8988T (cell line): Measurements from ENCODE around the gene NFKB1.
"Not testable (repeated sequence)": the region's sequence is repeated elsewhere in the genome, so short reads cannot be mapped to it uniquely, and the experiment has no call there.

Source experiments
- DNase-seq: peaks from one replicate; pipeline ENCODE4 v3.0.0; 2011

The NFKB1 gene

DNA sequence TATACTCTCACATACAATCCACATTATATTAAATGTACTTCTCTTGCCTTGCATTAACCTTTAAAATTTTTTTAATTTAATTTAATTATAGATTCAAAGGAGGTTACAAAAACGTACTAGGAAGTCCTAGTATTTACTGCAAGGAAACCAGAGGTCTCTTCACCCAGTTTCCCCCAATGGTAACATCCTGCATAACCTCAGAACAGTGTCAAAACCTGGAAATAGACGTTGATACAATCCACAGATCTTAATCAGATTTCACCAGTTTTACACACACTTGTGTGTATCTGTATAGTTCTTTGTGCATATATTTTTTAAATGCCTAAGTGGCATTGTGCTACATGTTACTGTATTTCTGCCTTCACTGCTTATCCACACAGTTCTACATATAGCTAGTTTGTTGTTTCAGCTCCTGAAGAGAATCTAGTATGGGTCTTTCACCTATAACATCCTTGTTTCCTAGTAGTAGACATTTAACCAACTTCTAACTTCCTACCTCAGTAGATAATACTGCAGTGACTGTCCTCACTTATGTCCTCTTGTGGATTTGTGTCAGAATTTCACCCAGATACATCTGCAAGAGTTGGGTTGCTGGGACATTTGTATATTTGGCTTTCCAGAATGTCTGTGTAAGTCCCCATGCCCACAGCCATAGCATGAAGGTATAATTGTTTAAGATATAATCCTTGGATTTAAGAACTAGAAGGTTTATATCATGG, 103.2 kb downstream of the NFKB1 start:
- DNase-seq, result no peak

DNA sequence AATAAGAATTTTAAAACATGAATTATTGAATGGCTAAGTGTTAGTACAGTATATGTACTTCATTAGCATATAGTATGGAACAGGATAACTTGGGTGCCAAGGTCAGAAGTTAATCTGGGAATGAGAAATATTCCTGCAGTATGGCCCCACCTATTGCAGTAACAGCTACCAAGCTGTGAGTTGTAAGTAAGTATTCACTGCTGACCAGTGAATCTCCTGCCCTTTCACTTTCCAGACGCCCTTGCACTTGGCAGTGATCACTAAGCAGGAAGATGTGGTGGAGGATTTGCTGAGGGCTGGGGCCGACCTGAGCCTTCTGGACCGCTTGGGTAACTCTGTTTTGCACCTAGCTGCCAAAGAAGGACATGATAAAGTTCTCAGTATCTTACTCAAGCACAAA, 105.1 kb downstream of the NFKB1 start:
- DNase-seq, result no peak

- no peak for DNase-seq
Observed at GRCh38 chr4:102606846-102607450, 105.8 kb downstream of the NFKB1 start.

- DNase-seq, result no peak
Observed at GRCh38 chr4:102608190-102608589, 107.0 kb downstream of the NFKB1 start.

- no peak for DNase-seq
Observed at GRCh38 chr4:102610007-102610406, 108.8 kb downstream of the NFKB1 start.

- DNase-seq, result no peak
Observed at GRCh38 chr4:102610476-102610875, 109.3 kb downstream of the NFKB1 start.

DNA sequence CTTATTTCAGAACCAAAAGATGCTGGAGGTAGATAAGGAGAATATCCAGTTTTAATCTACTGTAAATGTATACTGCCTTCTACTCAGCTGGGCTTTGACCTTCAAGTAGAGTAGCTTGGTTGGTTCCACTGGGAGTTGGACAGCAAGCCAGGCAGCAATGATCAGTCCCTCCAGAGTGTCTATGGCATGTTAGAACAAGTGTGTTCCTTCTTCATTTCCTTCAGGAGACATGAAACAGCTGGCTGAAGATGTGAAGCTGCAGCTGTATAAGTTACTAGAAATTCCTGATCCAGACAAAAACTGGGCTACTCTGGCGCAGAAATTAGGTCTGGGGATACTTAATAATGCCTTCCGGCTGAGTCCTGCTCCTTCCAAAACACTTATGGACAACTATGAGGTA, 111.1 kb downstream of the NFKB1 start:
- DNase-seq, result no peak

- no peak for DNase-seq
Observed at GRCh38 chr4:102612824-102613366, 111.7 kb downstream of the NFKB1 start.

GRCh38 chr4:102614801-102615200, 113.6 kb downstream of the NFKB1 start:
- no peak for DNase-seq

DNA sequence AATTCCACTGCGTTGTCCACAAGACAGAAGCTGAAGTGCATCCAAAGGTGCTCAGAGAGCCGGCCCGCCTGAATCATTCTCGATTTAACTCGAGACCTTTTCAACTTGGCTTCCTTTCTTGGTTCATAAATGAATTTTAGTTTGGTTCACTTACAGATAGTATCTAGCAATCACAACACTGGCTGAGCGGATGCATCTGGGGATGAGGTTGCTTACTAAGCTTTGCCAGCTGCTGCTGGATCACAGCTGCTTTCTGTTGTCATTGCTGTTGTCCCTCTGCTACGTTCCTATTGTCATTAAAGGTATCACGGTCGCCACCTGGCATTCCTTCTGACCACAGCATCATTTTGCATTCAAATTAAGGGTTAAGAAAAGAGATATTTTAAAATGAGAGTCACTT, 115.5 kb downstream of the NFKB1 start:
- DNase-seq, result no peak

DNA sequence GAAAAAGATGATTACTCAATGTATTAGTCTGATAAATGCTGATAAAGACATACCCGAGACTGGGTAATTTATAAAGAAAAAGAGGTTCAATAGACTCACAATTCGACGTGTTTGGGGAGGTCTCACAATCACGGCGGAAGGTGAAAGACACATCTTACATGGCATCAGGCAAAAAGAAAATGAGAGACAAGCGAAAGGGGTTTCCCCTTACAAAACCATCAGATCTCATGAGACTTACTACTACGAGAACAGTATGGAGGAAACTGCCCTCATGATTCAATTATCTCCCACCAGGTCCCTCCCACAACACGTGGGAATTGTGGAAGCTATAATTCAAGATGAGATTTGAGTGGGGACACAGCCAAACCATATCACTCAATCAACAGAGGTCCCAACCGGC, 117.9 kb downstream of the NFKB1 start:
- not testable (repeated sequence) for DNase-seq

- not testable (repeated sequence) for DNase-seq
Observed at GRCh38 chr4:102619776-102620631, 118.8 kb downstream of the NFKB1 start.

DNA sequence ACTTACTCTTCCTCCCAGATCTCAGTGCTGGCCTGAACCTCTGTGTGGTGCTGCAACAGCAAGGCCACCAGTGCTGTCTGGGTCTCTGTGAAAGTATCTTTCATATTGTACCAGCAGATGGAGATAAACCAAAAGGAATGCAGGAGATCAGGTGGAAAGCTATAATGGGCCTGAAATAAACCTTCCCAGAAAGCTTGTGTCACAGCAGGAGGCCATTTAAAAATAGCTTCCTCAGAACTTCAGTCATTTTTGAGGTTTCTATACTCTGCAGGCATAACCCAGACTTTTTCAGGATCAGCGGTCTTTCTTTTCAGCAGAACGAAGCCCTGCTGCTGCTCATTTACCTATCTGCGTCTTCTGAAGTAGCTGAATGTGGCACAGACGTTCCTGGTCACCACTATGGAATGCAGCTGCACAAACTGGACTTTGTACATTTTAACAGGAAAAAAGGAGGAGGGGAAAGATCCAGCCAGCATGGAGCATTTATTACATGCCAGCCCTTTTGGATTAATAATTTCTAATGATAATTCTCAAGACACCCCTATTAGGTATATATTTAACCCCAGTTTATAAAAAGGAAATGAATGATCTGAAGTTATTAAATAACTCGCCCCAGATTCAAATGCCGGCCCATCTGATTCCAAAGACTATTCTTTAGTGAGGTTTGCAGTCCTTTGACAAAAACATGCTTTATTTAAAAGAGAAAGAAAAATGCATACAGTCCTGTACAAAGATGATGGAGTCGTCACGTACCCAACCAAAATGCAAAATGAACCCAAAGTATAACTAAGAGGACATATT, 119.7 kb downstream of the NFKB1 start:
- peak; percentile 29 for DNase-seq

DNA sequence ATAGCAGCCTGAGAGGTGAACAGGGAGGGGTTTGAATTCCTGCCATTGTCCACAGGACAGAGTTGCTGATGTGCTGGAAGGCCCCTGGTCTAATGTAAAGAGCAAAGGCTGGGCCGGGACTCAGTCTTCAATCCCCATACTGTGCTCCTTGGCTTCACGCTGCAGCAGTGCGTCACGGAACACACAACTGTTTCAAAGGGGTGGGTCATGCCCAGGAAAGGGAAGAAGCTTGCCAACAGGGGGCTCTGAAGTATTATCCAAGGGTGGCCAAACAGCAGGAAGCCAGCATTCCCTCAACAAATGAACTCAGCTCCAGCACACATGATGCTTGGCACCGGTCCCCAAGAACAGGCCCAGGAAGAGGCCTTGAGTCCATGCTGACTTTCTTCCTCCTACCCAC, 122.5 kb downstream of the NFKB1 start:
- peak; percentile 22 for DNase-seq

DNA sequence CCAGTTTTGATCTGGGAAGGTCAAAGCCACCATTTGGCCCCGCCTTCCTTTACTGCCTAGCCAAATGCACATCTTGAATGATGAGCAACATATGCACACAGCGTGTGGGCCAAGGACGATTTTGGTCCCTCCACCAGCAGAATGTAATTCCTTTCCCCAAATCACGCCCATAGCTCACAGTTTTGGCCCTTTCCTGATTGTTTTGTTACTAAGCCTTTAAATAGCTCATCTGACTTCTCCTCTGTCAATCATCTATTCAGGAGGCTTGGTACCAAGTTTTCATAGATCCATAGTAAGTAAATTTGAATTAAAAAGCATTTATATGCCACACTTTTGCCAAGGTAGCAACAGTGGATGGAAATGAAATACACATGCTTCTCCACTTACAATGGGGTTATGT, 123.3 kb downstream of the NFKB1 start:
- no peak for DNase-seq

DNA sequence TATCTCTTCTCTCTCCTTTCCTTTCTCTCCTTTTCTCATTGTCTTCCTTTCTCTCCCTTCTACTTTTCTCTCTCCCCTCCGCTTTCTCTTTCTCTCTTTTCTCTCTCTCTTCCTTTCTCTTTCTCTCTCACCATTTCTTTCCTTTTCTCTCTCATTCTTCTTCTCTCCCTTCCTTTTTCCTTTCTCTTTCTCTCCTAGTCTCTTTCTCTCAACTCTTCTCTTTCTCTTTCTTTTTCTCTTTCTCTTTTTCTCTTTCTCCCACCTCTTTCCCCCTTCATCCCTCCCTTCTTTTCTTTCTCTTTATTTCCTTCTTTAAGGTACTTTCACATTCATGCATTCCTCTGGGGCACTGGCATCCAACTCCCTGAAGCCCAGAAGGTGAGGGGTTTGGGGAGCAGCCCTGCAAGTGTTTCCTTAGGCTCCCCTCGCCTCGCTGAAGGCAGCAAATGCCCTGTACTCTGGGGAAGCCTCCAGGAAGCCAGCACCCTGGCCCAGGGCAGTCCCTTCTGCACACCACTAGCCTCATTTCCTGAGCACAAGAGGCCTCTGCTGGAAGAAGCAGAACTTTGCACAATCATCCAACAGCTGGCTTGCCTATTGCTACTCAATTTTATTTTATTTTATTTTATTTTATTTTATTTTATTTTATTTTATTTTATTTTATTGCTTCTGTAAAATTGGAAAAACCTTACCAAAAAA, 124.2 kb downstream of the NFKB1 start:
- peak; percentile 25 for DNase-seq

GRCh38 chr4:102627831-102628523, 126.8 kb downstream of the NFKB1 start:
- DNase-seq, result no peak

- no peak for DNase-seq
Observed at GRCh38 chr4:102629673-102630072, 128.5 kb downstream of the NFKB1 start.

DNA sequence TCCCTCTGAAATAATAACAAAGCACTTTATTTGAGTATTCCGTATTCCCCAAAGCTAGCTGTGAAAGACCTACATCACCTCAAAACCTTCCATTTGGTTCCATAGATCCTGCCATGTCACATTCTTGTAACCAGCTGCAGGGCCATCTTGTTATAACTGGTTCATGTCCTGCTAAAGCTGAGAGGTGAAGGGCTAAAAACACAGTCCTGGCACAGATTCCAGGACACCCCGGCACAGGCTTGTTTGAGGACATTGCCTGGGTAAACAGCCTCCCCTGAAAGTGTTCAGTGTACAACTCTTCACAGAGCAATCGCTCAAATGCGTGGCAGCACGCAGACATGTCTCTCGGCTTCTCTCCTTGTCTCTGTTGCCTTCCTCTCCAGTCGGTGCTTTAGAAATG, 130.5 kb downstream of the NFKB1 start:
- DNase-seq, result no peak

DNA sequence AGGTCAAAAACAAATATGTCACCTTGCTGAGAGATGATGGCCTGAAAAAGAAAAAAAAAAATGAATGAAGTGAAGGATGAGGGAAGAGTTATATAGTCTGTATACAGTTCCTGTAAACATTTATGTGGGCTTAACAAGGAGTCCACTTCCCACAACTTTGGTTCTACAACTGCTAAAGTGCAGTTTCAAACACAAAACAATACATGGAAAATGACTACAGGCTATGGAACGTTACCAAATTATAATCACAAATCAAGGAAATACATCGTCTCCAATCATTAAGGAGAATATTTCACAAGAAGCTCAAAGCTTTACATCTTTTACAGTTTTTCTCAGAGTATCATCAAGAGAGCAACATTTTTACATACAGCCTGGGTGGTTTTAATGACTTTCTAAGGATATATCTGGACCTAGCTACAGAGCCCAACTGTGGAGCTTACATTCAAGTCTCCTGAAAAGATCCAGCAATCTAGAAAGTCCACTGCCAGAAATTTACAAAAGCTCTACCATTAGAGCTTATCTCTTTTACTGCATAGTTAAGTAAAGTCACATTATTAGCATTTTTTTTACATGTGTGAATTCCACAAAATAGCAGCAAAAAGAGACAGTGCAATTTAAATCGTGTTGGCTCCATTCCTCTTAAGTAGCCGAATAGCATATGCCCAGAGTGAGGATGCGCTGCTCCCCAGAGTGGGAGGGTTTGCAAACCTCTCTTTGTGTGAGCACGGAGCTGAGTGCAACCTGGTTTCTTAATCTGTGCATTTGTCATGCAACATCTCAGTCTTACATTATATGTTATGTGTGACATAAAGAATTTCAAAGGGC, 131.3 kb downstream of the NFKB1 start:
- no peak for DNase-seq

GRCh38 chr4:102633100-102633499, 131.9 kb downstream of the NFKB1 start:
- DNase-seq, result no peak
